Loucy (cell line): ENCODE data around the gene CDH15.

Experiments used
- H2AFZ ChIP-seq: fragments of 200-600 bp; sonication (generic); 2 replicates; pipeline ENCODE4 v1.6.0; 2016; ENCODE audit warnings: antibody characterized with exemption, mild to moderate bottlenecking, low read length, moderate library complexity
- H3F3A ChIP-seq: fragments of 200-600 bp; 2 replicates; pipeline ENCODE4 v1.6.0; 2016; ENCODE audit warnings: antibody characterized with exemption, low read depth, mild to moderate bottlenecking
- H3K27me3 ChIP-seq: fragments of 200-600 bp; sonication (generic); 2 replicates; pipeline ENCODE4 v1.6.1; 2014; ENCODE audit warnings: low read length, mild to moderate bottlenecking; ENCODE audit not compliant: insufficient read depth, poor library complexity, severe bottlenecking
- H3K36me3 ChIP-seq: fragments of 200-600 bp; sonication (generic); 2 replicates; pipeline ENCODE4 v1.6.1; 2016; ENCODE audit warnings: low read length; ENCODE audit not compliant: insufficient read depth
- H3K4me1 ChIP-seq: fragments of 200-600 bp; sonication (generic); 2 replicates; pipeline ENCODE4 v1.5.1; 2014; ENCODE audit warnings: low read length, mild to moderate bottlenecking; ENCODE audit not compliant: insufficient read depth, poor library complexity, severe bottlenecking
- H3K4me2 ChIP-seq: fragments of 200-600 bp; sonication (generic); 2 replicates; pipeline ENCODE4 v1.6.0; 2014; ENCODE audit warnings: antibody characterized with exemption, low read length, low read depth, mild to moderate bottlenecking; ENCODE audit not compliant: poor library complexity, severe bottlenecking
- H3K4me3 ChIP-seq: fragments of 200-600 bp; sonication (generic); 2 replicates; pipeline ENCODE4 v1.5.1; 2014; ENCODE audit warnings: low read length, mild to moderate bottlenecking, mixed read lengths; ENCODE audit not compliant: poor library complexity, severe bottlenecking
- H3K79me2 ChIP-seq: fragments of 200-600 bp; sonication (generic); 2 replicates; pipeline ENCODE4 v1.6.1; 2014; ENCODE audit warnings: low read length; ENCODE audit not compliant: insufficient read depth
- H3K9ac ChIP-seq: fragments of 200-600 bp; sonication (generic); 2 replicates; pipeline ENCODE4 v1.6.0; 2014; ENCODE audit warnings: mild to moderate bottlenecking, low read depth, low read length, moderate library complexity; ENCODE audit not compliant: poor library complexity, severe bottlenecking
- H3K9me2 ChIP-seq: fragments of 200-600 bp; sonication (generic); replicated peaks from 2 replicates; pipeline ENCODE4 v1.6.1; 2016; ENCODE audit warnings: low read depth, low read length, mixed read lengths
- H3K9me3 ChIP-seq: fragments of 200-600 bp; sonication (generic); 2 replicates; pipeline ENCODE4 v1.6.1; 2014; ENCODE audit warnings: mild to moderate bottlenecking, antibody characterized with exemption, low read length, low read depth; ENCODE audit not compliant: insufficient read depth
- H4K20me1 ChIP-seq: fragments of 200-600 bp; sonication (generic); 2 replicates; pipeline ENCODE4 v1.6.0; 2014; ENCODE audit warnings: antibody characterized with exemption, low read length, mild to moderate bottlenecking; ENCODE audit not compliant: insufficient read depth, poor library complexity, severe bottlenecking
- EZH2phosphoT487 ChIP-seq: fragments of 200-600 bp; IDR thresholded peaks from 2 replicates; pipeline ENCODE4 v1.6.1; 2018; ENCODE audit warnings: antibody characterized with exemption, mild to moderate bottlenecking, moderate library complexity, borderline replicate concordance
- TF ChIP-seq, protein P1 (sequence below): fragments of 200-600 bp; sonication (generic); conservative IDR thresholded peaks from 2 replicates; pipeline ENCODE4 v1.5.1; 2014; ENCODE audit warnings: mild to moderate bottlenecking, antibody characterized with exemption, low read length

The CDH15 gene

GRCh38 chr16:89171216-89172170 lies at the start of gene CDH15:
Gene CDH15 (plus strand): TSS chr16:89171748. CDS start chr16:89171832, 84 bp downstream.
- H3K4me3 ChIP-seq, result peak within 1 kb of the TSS; percentile 38
- H2AFZ ChIP-seq, result no peak within 1 kb of the TSS
- H3F3A ChIP-seq, result no peaks in the 10 kb centered on the region
- H3K9ac ChIP-seq, result no peak within 1 kb of the TSS
- peak within 1 kb of the TSS; percentile 58 for H3K4me2 ChIP-seq
- H3K9me3 ChIP-seq, result no peaks in the 10 kb centered on the region
- no peaks in the 10 kb centered on the region for H3K27me3 ChIP-seq
- no peaks in the 10 kb centered on the region for H3K9me2 ChIP-seq
- no peaks in the 10 kb centered on the region for H3K79me2 ChIP-seq
- H3K4me1 ChIP-seq, result peaks cover 12% of the 10 kb centered on the region
- no peaks in the 10 kb centered on the region for H3K36me3 ChIP-seq
- no peaks in the 10 kb centered on the region for H4K20me1 ChIP-seq
- TF ChIP-seq EZH2phosphoT487, result no peak
- TF ChIP-seq, protein P1, sequence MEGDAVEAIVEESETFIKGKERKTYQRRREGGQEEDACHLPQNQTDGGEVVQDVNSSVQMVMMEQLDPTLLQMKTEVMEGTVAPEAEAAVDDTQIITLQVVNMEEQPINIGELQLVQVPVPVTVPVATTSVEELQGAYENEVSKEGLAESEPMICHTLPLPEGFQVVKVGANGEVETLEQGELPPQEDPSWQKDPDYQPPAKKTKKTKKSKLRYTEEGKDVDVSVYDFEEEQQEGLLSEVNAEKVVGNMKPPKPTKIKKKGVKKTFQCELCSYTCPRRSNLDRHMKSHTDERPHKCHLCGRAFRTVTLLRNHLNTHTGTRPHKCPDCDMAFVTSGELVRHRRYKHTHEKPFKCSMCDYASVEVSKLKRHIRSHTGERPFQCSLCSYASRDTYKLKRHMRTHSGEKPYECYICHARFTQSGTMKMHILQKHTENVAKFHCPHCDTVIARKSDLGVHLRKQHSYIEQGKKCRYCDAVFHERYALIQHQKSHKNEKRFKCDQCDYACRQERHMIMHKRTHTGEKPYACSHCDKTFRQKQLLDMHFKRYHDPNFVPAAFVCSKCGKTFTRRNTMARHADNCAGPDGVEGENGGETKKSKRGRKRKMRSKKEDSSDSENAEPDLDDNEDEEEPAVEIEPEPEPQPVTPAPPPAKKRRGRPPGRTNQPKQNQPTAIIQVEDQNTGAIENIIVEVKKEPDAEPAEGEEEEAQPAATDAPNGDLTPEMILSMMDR, result no peak

- no peaks in the 10 kb centered on the region for H3K79me2 ChIP-seq
- TF ChIP-seq, protein P1, result no peak
- no peak for TF ChIP-seq EZH2phosphoT487
- no peak overlapping the region for H3K9ac ChIP-seq
- no peaks in the 10 kb centered on the region for H3K27me3 ChIP-seq
- H3F3A ChIP-seq, result no peaks in the 10 kb centered on the region
- no peak overlapping the region for H3K4me2 ChIP-seq
- H3K9me3 ChIP-seq, result no peaks in the 10 kb centered on the region
- H3K36me3 ChIP-seq, result no peaks in the 10 kb centered on the region; the same call in 1 of the 2 replicates
- no peaks in the 10 kb centered on the region for H4K20me1 ChIP-seq
- no peaks in the 10 kb centered on the region for H3K4me1 ChIP-seq
- H2AFZ ChIP-seq, result no peak overlapping the region
- no peaks in the 10 kb centered on the region for H3K9me2 ChIP-seq
- no peak overlapping the region for H3K4me3 ChIP-seq
Observed at GRCh38 chr16:89122322-89122851, 49.2 kb upstream of the CDH15 start.

DNA sequence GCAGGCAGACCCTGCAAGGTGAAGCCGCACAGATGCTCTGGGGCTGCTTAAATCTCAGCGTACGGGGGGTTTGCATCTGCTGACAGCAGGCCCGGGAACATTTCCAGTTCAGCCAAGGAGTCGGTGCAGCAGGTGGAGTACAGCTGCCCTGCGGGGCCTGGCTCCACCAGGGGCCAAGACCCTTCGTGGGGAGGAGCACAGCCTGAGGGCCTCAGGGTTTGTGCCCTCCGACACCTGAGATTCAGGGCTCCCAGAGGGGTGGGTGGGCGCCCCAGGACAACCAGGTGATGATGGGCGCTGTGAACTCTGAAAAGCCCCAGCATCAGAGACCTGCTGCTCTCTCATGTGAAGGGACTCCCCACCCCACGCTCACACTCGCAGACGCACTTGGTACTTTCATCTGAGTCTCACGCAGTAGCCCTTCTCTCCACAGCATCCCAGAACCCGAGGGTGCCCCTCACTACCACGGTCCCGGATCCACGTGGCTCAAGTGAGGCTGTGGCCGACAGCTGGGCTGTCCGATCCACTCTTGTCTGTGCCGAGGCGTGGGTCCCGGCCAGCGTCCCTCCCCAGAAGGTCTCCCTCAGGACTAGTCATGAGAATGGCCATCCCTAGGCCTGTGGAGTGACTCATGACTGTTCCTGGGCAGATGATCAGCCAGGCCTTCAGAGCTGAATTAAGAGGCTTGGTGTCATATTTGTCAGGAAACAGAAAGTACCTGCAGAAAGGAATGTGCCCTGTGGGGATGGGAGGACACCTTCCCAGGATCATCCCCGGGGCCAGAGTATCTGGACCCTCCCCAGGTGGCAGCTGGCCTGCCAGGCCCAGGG lies 48.3 kb upstream of the CDH15 start:
- no peaks in the 10 kb centered on the region for H3K9me2 ChIP-seq
- H3K9me3 ChIP-seq, result no peaks in the 10 kb centered on the region
- H3K4me1 ChIP-seq, result no peaks in the 10 kb centered on the region
- H3F3A ChIP-seq, result no peaks in the 10 kb centered on the region
- TF ChIP-seq EZH2phosphoT487, result no peak
- TF ChIP-seq, protein P1, result no peak
- no peaks in the 10 kb centered on the region for H3K79me2 ChIP-seq
- H3K9ac ChIP-seq, result no peak overlapping the region
- H4K20me1 ChIP-seq, result no peaks in the 10 kb centered on the region
- H2AFZ ChIP-seq, result no peak overlapping the region
- no peak overlapping the region for H3K4me3 ChIP-seq
- H3K4me2 ChIP-seq, result no peak overlapping the region
- no peaks in the 10 kb centered on the region for H3K27me3 ChIP-seq
- H3K36me3 ChIP-seq, result no peaks in the 10 kb centered on the region; the same call in 1 of the 2 replicates
